HCT116 (cell line): Measurements from ENCODE around the gene ANTXR2.

ENCODE experiments used
- EZH2 ChIP-seq: fragments of 200-600 bp; sonication (generic); IDR thresholded peaks from 2 replicates; pipeline ENCODE4 v1.6.1; 2017; ENCODE audit warnings: antibody characterized with exemption, mixed run types
- EZH2phosphoT487 ChIP-seq: fragments of 200-600 bp; IDR thresholded peaks from 2 replicates; pipeline ENCODE4 v1.6.1; 2018; ENCODE audit warnings: antibody characterized with exemption, borderline replicate concordance
- JUND ChIP-seq: IDR thresholded peaks from 2 replicates; pipeline ENCODE4 v1.6.1; 2012
- POLR2A ChIP-seq: IDR thresholded peaks from 2 replicates; pipeline ENCODE4 v1.7.0; 2011; ENCODE audit warnings: borderline replicate concordance; ENCODE audit not compliant: insufficient read depth, insufficient read length; ENCODE audit errors: extremely low read depth
- SIN3A ChIP-seq: IDR thresholded peaks from 2 replicates; pipeline ENCODE4 v1.6.1; 2012; ENCODE audit warnings: low read depth
- SRF ChIP-seq: IDR thresholded peaks from 2 replicates; pipeline ENCODE4 v1.6.1; 2012; ENCODE audit warnings: low read depth
- TCF7L2 ChIP-seq: IDR thresholded peaks from 2 replicates; pipeline ENCODE4 v1.7.0; 2011; ENCODE audit warnings: borderline replicate concordance, inconsistent platforms; ENCODE audit not compliant: insufficient read depth, insufficient read length; ENCODE audit errors: extremely low read depth
- YY1 ChIP-seq: IDR thresholded peaks from 2 replicates; pipeline ENCODE4 v1.6.1; 2011; ENCODE audit warnings: low read length, low read depth, moderate library complexity, mild to moderate bottlenecking; ENCODE audit not compliant: insufficient replicate concordance; ENCODE audit errors: extremely low read depth
- ZFX ChIP-seq: fragments of 450-650 bp; IDR thresholded peaks from 2 replicates; pipeline ENCODE4 v1.6.1; 2017
- TF ChIP-seq, protein P1 (sequence below), 3 experiments: fragments of 200-600 bp in 1 of 3; sonication (generic) in 1 of 3; IDR thresholded peaks in 2 of 3; conservative IDR thresholded peaks in 1 of 3; 2 replicates each; pipeline ENCODE4 v1.5.1; 2012 to 2017; ENCODE audit warnings: low read depth in 2 of 3, low read length in 2 of 3, antibody characterized with exemption in 1 of 3, borderline replicate concordance in 1 of 3, control low read depth in 1 of 3, mild to moderate bottlenecking in 1 of 3, mixed read lengths in 1 of 3, mixed run types in 1 of 3, moderate library complexity in 1 of 3; ENCODE audit not compliant: insufficient read depth in 1 of 3
- TF ChIP-seq, protein P2 (sequence below): IDR thresholded peaks from 2 replicates; pipeline ENCODE4 v1.6.1; 2012; ENCODE audit warnings: low read depth
- TF ChIP-seq, protein P3 (sequence below): IDR thresholded peaks from 2 replicates; pipeline ENCODE4 v1.6.1; 2012
- TF ChIP-seq, protein P4 (sequence below): IDR thresholded peaks from 2 replicates; pipeline ENCODE4 v1.6.1; 2012
- TF ChIP-seq, protein P5 (sequence below): IDR thresholded peaks from 2 replicates; pipeline ENCODE4 v1.6.1; 2011; ENCODE audit warnings: mild to moderate bottlenecking, low read length, moderate library complexity; ENCODE audit not compliant: insufficient replicate concordance; ENCODE audit errors: extremely low read depth

DNA sequence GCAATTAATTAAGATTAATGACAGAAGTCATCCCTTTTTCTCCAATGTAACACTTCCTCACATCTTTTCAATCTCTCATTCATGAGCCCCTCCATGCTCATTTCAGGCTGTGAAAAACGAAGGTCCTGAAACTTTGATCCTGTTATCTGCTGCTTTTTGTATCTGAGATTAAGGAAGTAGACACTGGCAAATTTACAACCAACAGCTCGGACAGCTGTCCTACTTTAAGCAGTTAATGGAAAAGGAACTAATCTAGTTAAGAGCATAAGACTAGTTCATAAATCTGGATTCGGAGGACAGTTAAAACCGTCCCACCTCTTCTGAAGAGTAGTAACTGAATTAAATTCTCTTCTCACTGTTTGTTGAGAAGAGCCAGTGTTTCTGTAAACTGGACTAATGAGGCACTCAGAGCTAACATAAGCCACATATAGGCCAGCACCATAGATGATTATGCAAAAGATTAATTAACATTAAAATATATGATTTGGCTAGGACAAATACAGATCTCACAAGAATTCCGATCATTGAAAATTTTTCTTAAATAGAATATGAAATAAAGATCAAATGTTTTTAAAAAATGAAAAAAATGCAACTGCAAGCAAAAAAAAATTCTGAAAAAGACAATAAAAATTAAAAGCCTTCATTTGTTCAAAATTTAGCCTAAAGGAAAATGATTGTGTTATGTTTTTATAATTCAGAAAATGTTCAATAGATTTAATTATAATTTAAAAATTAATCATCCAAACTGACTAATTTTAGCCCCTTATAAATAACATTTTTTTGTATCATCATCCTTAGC is 114.4 kb downstream of the ANTXR2 start:
- TF ChIP-seq, protein P1, sequence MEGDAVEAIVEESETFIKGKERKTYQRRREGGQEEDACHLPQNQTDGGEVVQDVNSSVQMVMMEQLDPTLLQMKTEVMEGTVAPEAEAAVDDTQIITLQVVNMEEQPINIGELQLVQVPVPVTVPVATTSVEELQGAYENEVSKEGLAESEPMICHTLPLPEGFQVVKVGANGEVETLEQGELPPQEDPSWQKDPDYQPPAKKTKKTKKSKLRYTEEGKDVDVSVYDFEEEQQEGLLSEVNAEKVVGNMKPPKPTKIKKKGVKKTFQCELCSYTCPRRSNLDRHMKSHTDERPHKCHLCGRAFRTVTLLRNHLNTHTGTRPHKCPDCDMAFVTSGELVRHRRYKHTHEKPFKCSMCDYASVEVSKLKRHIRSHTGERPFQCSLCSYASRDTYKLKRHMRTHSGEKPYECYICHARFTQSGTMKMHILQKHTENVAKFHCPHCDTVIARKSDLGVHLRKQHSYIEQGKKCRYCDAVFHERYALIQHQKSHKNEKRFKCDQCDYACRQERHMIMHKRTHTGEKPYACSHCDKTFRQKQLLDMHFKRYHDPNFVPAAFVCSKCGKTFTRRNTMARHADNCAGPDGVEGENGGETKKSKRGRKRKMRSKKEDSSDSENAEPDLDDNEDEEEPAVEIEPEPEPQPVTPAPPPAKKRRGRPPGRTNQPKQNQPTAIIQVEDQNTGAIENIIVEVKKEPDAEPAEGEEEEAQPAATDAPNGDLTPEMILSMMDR (IDR thresholded peaks at IDR 0.05 in 2 of 3, conservative IDR thresholded peaks at IDR 0.05 in 1 of 3; ENCODE audit: borderline replicate concordance in 1 of 3, insufficient read depth in 1 of 3, low read depth in 2 of 3, low read length in 2 of 3): no peak
- TF ChIP-seq ZFX (no peak), POLR2A (no peak), SIN3A (no peak), TCF7L2 (no peak), EZH2 (no peak), JUND (no peak), EZH2phosphoT487 (no peak), YY1 (no peak), SRF (no peak)
- TF ChIP-seq, protein P2, sequence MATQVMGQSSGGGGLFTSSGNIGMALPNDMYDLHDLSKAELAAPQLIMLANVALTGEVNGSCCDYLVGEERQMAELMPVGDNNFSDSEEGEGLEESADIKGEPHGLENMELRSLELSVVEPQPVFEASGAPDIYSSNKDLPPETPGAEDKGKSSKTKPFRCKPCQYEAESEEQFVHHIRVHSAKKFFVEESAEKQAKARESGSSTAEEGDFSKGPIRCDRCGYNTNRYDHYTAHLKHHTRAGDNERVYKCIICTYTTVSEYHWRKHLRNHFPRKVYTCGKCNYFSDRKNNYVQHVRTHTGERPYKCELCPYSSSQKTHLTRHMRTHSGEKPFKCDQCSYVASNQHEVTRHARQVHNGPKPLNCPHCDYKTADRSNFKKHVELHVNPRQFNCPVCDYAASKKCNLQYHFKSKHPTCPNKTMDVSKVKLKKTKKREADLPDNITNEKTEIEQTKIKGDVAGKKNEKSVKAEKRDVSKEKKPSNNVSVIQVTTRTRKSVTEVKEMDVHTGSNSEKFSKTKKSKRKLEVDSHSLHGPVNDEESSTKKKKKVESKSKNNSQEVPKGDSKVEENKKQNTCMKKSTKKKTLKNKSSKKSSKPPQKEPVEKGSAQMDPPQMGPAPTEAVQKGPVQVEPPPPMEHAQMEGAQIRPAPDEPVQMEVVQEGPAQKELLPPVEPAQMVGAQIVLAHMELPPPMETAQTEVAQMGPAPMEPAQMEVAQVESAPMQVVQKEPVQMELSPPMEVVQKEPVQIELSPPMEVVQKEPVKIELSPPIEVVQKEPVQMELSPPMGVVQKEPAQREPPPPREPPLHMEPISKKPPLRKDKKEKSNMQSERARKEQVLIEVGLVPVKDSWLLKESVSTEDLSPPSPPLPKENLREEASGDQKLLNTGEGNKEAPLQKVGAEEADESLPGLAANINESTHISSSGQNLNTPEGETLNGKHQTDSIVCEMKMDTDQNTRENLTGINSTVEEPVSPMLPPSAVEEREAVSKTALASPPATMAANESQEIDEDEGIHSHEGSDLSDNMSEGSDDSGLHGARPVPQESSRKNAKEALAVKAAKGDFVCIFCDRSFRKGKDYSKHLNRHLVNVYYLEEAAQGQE: no peak
- TF ChIP-seq, protein P3, sequence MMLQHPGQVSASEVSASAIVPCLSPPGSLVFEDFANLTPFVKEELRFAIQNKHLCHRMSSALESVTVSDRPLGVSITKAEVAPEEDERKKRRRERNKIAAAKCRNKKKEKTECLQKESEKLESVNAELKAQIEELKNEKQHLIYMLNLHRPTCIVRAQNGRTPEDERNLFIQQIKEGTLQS: no peak
- TF ChIP-seq, protein P4, sequence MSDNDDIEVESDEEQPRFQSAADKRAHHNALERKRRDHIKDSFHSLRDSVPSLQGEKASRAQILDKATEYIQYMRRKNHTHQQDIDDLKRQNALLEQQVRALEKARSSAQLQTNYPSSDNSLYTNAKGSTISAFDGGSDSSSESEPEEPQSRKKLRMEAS: no peak
- TF ChIP-seq, protein P5, sequence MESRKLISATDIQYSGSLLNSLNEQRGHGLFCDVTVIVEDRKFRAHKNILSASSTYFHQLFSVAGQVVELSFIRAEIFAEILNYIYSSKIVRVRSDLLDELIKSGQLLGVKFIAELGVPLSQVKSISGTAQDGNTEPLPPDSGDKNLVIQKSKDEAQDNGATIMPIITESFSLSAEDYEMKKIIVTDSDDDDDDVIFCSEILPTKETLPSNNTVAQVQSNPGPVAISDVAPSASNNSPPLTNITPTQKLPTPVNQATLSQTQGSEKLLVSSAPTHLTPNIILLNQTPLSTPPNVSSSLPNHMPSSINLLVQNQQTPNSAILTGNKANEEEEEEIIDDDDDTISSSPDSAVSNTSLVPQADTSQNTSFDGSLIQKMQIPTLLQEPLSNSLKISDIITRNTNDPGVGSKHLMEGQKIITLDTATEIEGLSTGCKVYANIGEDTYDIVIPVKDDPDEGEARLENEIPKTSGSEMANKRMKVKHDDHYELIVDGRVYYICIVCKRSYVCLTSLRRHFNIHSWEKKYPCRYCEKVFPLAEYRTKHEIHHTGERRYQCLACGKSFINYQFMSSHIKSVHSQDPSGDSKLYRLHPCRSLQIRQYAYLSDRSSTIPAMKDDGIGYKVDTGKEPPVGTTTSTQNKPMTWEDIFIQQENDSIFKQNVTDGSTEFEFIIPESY: no peak
